GM19099 (cell line): ENCODE results near the gene MPDU1.
A peak's percentile ranks its signal among the peaks of the same experiment; 100 is the strongest.

Experiments used
- POLR2A ChIP-seq: IDR thresholded peaks from 3 replicates; pipeline ENCODE4 v1.6.1; 2011; ENCODE audit warnings: low read depth; ENCODE audit not compliant: insufficient read length; ENCODE audit errors: extremely low read depth

MPDU1 gene

DNA sequence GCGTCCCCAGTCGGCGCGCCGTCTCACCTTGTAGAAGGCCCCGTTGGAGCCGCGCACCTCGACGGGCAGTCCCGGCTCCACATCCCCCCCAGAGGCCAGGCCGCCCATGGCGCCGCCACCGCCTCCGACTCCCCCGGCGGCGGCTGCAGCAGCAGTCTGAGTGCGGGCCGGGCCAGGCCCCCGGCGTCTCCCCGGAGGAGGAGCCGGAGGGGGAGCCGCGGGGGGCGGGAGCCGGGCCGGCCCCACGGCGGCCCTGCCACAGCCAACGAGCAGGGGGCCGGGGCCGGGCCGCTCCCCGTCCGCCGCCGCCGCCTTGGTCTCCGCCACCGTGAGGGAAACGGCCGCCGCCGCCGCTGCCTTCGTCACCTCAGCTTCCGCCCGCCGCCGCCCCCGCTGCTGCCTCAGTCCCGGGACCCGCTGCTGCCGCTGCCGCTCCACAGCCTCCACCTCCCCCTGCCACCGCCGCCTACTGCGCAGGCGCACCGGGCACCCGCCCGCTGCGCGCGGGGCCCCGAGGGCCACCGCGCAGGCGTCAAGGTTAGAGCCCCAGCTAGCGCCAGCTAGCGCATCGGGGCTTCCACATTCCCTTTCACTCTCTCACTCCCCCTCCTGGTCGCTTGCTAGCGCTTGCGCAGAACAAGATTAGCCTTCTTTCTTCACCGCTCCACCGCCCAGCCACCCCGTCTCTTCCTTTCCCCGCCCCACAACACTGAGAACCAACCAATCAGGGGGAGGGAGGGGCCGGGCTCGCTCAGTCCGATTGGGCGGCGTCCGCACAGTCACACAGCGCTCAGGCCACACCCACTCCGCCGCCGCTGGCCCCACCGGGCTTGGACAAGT is 31.0 kb downstream of the MPDU1 start, which contains the start of gene FXR2:
Gene FXR2, minus strand, starts transcription at position 473 of the 840 bp plus-strand sequence. Its CDS starts 365 bp downstream, at position 108.
- peak; percentile 73 for TF ChIP-seq POLR2A

GRCh38 chr17:7615265-7615747 is 31.7 kb downstream of the MPDU1 start:
- TF ChIP-seq POLR2A, result peak; percentile 36

DNA sequence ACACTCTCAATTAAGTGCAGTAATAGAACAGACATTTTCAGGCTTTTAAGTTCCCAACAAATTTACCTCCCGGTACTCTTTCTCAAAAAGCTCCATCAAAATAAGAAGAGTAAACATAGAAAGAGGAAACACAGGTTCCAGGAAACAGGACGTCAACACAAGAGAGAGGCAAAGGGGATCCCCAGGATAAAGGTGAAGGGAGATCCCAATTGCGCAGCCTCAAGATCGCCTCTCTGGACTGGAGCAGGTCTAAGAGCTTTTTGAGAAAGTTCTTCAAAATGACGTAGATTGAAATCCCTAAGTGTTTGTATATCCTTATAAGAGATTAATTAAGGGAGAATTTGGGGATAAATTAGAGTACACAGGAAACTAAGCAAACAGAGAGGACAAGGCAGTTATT is 35.0 kb downstream of the MPDU1 start:
- TF ChIP-seq POLR2A, result no peak

DNA sequence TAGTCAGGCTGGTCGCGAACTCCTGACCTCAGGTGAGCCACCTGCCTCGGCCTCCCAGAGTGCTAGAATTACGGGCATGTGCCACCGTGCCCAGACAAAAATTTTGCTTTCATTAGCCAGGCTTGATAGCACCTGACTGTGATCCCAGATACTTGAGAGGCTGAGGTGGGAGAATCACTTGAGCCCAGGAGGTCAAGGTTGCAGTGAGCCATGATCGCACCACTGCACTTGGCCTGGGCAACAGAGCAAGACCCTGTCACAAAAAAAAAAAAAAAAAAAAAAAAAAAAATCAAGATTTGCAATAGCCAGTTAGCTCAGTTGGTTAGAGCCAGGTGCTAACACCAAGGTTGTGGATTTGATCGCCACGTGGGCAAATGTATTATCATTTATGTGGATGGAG is 37.2 kb downstream of the MPDU1 start:
- no peak for TF ChIP-seq POLR2A

GRCh38 chr17:7623661-7624060 is 40.0 kb downstream of the MPDU1 start:
- no peak for TF ChIP-seq POLR2A

- TF ChIP-seq POLR2A, result no peak
Measured at GRCh38 chr17:7626307-7626706, 42.7 kb downstream of the MPDU1 start.

GRCh38 chr17:7626956-7627249 is 43.3 kb downstream of the MPDU1 start:
- no peak for TF ChIP-seq POLR2A

DNA sequence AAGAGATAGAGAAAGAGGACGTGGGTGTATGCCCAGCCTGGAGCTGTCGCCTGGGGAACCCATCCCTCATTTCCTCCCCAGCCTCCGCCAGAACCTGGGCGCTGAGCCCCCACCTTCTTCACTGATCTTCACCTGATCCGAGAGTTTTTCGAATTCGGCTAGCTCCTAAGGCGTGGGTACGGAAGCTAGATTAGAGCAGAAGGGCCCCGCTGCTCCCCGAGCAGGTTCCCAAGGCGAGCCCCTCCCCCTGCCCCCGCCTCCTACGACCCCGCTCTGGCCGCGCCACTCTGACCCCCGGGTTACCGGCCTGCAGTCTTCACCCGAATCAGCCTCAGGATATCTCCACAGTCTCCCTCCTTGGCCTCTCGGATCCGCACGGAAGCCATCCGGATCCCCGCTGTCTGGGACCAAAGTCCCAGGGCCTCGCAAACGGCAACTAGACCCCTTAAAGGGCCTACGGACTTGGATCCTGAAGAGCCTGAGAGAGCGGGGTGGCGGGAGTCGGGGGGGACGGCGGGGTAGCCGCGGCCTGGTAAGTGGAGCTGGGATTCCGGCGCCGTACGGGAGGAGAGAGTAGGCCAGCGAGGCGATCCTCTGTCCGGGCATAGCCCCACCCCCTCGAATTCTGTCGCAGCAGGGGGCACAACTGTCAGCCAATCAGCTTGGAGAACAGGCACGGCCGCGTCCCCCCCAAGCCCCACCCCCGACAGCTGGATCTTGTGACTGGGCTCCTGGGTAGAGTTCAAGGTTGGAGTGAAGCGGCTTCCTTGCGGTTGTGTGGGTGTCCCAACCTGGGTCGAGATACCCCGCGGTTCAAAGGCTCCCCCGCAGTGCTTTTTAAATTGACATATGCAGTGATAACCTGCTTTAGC is 43.8 kb downstream of the MPDU1 start, which contains the start of gene SAT2:
Gene SAT2, minus strand, starts transcription at position 572 of the 872 bp plus-strand sequence. Its CDS starts 186 bp downstream, at position 386.
- peak; percentile 76 for TF ChIP-seq POLR2A

DNA sequence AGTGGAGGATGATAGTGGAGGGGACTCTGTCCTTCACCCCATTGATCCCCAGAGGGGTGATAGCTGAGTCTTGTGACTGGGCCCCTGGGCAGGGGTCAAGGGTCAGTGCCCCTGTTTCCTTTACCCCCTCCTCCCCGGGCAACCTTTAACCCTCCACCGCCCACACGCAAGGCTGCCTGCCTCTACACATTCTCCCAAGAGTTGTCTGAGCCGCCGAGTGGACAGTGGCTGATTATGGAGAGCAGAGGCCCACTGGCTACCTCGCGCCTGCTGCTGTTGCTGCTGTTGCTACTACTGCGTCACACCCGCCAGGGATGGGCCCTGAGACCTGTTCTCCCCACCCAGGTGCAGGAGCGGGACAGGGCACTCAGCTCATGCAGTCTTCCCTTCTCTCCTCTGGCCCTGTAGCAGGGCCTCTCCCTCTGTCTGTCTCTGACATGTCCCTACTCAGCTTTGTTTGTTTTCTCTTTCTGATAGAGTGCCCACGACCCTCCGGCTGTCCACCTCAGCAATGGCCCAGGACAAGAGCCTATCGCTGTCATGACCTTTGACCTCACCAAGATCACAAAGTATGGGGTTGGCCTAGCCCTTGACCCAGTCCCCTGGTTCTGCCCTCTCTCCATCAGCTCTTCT is 46.4 kb downstream of the MPDU1 start, which contains the start of gene SHBG:
Gene SHBG, plus strand, starts transcription at position 197 of the 633 bp plus-strand sequence. Its CDS starts 38 bp downstream, at position 235.
- no peak for TF ChIP-seq POLR2A

DNA sequence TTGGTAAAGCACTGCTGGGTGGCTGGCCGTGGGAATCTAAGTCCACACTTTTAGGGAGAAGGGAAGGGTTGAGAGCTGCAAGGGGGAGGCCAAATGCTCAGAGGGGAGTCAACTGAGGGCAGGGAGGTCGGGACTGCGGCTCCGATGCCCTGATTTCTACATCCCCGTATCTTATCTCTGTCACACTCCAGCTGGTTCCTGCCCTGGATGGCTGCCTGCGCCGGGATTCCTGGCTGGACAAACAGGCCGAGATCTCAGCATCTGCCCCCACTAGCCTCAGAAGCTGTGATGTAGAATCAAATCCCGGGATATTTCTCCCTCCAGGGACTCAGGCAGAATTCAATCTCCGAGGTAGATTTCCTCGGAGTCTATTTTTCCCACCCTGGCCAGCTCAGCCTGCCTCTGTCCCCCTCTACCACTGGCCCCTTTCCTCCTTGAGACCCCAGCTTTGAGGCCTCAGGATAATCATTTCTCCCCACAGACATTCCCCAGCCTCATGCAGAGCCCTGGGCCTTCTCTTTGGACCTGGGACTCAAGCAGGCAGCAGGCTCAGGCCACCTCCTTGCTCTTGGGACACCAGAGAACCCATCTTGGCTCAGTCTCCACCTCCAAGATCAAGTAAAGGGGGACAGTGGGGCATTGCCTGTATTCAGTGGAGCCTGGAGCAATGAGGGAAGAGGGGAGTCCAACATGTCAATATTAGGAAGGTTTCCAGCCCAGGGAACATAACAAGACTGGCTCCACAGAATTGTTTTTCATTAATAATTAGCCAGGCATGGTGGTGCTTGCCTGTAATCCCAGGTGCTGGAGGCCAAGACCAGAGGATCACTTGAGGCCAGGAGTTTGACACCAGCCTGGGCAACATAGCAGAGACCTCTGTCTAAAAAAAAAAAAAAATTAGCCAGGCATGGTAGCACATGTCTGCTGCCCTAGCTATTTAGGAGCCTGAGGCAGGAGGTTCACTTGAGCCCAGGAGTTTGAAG is 48.0 kb downstream of the MPDU1 start:
- no peak for TF ChIP-seq POLR2A

- TF ChIP-seq POLR2A, result no peak
Measured at GRCh38 chr17:7632492-7632894, 48.8 kb downstream of the MPDU1 start.

- no peak for TF ChIP-seq POLR2A
Measured at GRCh38 chr17:7633093-7633492, 49.4 kb downstream of the MPDU1 start.

DNA sequence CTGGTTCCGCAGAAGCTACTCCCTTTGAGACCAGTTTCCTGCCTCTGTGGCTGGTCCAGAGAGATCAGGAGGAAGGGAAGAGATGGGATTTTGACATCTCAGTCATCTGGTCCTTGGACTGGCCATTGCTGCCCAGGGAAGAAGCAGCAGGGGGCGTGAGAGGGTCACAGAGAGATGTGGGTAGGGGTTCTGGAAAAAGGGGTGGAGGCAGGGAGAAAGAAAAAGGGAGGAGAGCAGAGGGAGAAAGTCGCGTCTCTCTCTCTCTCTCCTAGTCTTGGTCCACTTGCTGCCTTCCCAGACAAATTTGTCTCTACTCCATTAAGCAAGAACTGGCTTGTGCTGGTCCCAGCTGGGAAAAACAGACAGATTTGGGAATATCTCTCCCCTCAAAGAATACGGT is 50.7 kb downstream of the MPDU1 start:
- TF ChIP-seq POLR2A, result no peak

- TF ChIP-seq POLR2A, result no peak
Measured at GRCh38 chr17:7636163-7636562, 52.5 kb downstream of the MPDU1 start.
